Measurements from ENCODE around the gene SPATA21.
A peak's percentile ranks its signal among the peaks of the same experiment; 100 is the strongest.

Gene SPATA21

GRCh38 chr1:16449065-16449464, 11.8 kb upstream of the SPATA21 start:
- peaks cover 63% of the 10 kb centered on the region for H3K36me3 ChIP-seq (ENCODE audit: insufficient read depth, low read length)

DNA sequence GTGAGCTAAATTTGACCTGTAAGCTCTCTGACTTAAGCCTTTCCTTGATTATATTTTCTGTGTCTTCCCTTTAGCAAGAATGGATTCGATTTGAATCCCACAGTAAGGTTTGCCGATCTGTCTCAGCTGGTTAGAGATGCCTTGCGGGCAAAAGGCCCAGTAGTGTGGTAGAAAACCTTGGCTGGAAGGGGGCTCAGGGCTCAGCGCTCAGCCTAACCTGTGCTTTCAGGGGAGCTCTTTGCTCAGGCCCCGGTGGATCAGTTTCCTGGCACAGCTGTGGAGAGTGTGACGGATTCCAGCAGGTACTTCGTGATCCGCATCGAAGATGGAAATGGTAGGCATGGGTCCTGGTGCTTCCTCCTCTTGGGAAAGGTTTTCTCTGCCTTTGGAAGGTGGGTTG, 10.4 kb upstream of the SPATA21 start:
- Histone ChIP-seq H3K9me3 (ENCODE audit: low read length) (no peaks in the 10 kb centered on the region), H3K27me3 (ENCODE audit: control insufficient read depth in 1 of 2, insufficient read depth in 2 of 2, low read length in 2 of 2) (no peaks in the 10 kb centered on the region), H3K36me3 (ENCODE audit: insufficient read depth, low read length) (peaks cover 70% of the 10 kb centered on the region), H3K9ac (ENCODE audit: low read length) (no peak overlapping the region), H3K27ac (ENCODE audit: low read depth, low read length) (no peak overlapping the region), H3K4me3 (ENCODE audit: low read depth in 1 of 2, low read length in 2 of 2) (no peak overlapping the region), H3K4me1 (ENCODE audit: insufficient read depth, low read length) (peaks cover 13% of the 10 kb centered on the region)

More at GRCh38 chr1:16449065-16449464, 11.8 kb upstream of the SPATA21 start:
- H3K9me3 ChIP-seq (ENCODE audit: low read length): no peaks in the 10 kb centered on the region
- no peak overlapping the region for H3K4me3 ChIP-seq (ENCODE audit: low read depth in 1 of 2, low read length in 2 of 2)
- H3K27ac ChIP-seq (ENCODE audit: low read depth, low read length): no peak overlapping the region
- no peak overlapping the region for H3K9ac ChIP-seq (ENCODE audit: low read length)
- H3K4me1 ChIP-seq (ENCODE audit: insufficient read depth, low read length): peaks cover 1% of the 10 kb centered on the region
- no peaks in the 10 kb centered on the region for H3K27me3 ChIP-seq (ENCODE audit: control insufficient read depth in 1 of 2, insufficient read depth in 2 of 2, low read length in 2 of 2)

GRCh38 chr1:16446116-16446515, 8.9 kb upstream of the SPATA21 start:
- Histone ChIP-seq H3K4me3 (ENCODE audit: low read depth in 1 of 2, low read length in 2 of 2) (no peak overlapping the region), H3K36me3 (ENCODE audit: insufficient read depth, low read length) (peaks cover 58% of the 10 kb centered on the region), H3K9ac (ENCODE audit: low read length) (no peak overlapping the region), H3K9me3 (ENCODE audit: low read length) (no peaks in the 10 kb centered on the region), H3K4me1 (ENCODE audit: insufficient read depth, low read length) (peaks cover 28% of the 10 kb centered on the region), H3K27me3 (ENCODE audit: control insufficient read depth in 1 of 2, insufficient read depth in 2 of 2, low read length in 2 of 2) (no peaks in the 10 kb centered on the region), H3K27ac (ENCODE audit: low read depth, low read length) (no peak overlapping the region)

GRCh38 chr1:16445052-16445451, 7.8 kb upstream of the SPATA21 start:
- Histone ChIP-seq H3K36me3 (ENCODE audit: insufficient read depth, low read length) (peaks cover 53% of the 10 kb centered on the region), H3K27ac (ENCODE audit: low read depth, low read length) (no peak overlapping the region), H3K27me3 (ENCODE audit: control insufficient read depth in 1 of 2, insufficient read depth in 2 of 2, low read length in 2 of 2) (no peaks in the 10 kb centered on the region), H3K9ac (ENCODE audit: low read length) (no peak overlapping the region), H3K4me1 (ENCODE audit: insufficient read depth, low read length) (peaks cover 28% of the 10 kb centered on the region), H3K9me3 (ENCODE audit: low read length) (no peaks in the 10 kb centered on the region), H3K4me3 (ENCODE audit: low read depth in 1 of 2, low read length in 2 of 2) (no peak overlapping the region)

- no peaks in the 10 kb centered on the region for H3K9me3 ChIP-seq (ENCODE audit: low read length)
- H3K27ac ChIP-seq (ENCODE audit: low read depth, low read length): no peak overlapping the region
- H3K4me3 ChIP-seq (ENCODE audit: low read depth in 1 of 2, low read length in 2 of 2): no peak overlapping the region
- peaks cover 28% of the 10 kb centered on the region for H3K4me1 ChIP-seq (ENCODE audit: insufficient read depth, low read length)
- H3K36me3 ChIP-seq (ENCODE audit: insufficient read depth, low read length): peaks cover 44% of the 10 kb centered on the region
- no peak overlapping the region for H3K9ac ChIP-seq (ENCODE audit: low read length)
- no peaks in the 10 kb centered on the region for H3K27me3 ChIP-seq (ENCODE audit: control insufficient read depth in 1 of 2, insufficient read depth in 2 of 2, low read length in 2 of 2)
Observed at GRCh38 chr1:16443975-16444770, 6.9 kb upstream of the SPATA21 start.

DNA sequence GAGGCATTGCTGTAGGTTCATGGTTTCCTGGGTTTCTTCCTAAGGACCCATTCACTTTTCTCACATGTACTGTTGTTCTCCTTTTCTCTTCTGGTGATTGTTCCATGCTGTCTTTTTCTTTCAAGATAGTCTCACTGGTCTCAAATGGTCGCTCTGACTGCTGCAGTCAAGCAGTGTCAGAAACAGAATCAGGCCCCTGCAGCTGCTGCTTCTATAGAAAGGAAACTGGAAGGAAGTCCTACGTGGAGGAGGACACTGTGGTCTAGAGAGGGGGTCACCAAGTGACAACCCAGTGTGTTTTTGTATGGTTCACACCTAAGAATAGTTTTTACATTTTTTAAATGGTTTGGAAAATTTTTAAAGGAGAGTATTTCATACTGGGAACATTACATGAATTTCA, 5.7 kb upstream of the SPATA21 start:
- Histone ChIP-seq H3K27me3 (ENCODE audit: control insufficient read depth in 1 of 2, insufficient read depth in 2 of 2, low read length in 2 of 2) (no peaks in the 10 kb centered on the region), H3K36me3 (ENCODE audit: insufficient read depth, low read length) (peaks cover 32% of the 10 kb centered on the region), H3K4me3 (ENCODE audit: low read depth in 1 of 2, low read length in 2 of 2) (no peak overlapping the region), H3K27ac (ENCODE audit: low read depth, low read length) (no peak overlapping the region), H3K4me1 (ENCODE audit: insufficient read depth, low read length) (peaks cover 28% of the 10 kb centered on the region), H3K9me3 (ENCODE audit: low read length) (no peaks in the 10 kb centered on the region), H3K9ac (ENCODE audit: low read length) (no peak overlapping the region)

- no peaks in the 10 kb centered on the region for H3K9me3 ChIP-seq (ENCODE audit: low read length)
- H3K27ac ChIP-seq (ENCODE audit: low read depth, low read length): no peak overlapping the region
- H3K4me1 ChIP-seq (ENCODE audit: insufficient read depth, low read length): peaks cover 28% of the 10 kb centered on the region
- H3K9ac ChIP-seq (ENCODE audit: low read length): no peak overlapping the region
- H3K4me3 ChIP-seq (ENCODE audit: low read depth in 1 of 2, low read length in 2 of 2): no peak overlapping the region
- no peaks in the 10 kb centered on the region for H3K27me3 ChIP-seq (ENCODE audit: control insufficient read depth in 1 of 2, insufficient read depth in 2 of 2, low read length in 2 of 2)
- H3K36me3 ChIP-seq (ENCODE audit: insufficient read depth, low read length): peaks cover 25% of the 10 kb centered on the region
Observed at GRCh38 chr1:16442265-16442664, 5.0 kb upstream of the SPATA21 start.

DNA sequence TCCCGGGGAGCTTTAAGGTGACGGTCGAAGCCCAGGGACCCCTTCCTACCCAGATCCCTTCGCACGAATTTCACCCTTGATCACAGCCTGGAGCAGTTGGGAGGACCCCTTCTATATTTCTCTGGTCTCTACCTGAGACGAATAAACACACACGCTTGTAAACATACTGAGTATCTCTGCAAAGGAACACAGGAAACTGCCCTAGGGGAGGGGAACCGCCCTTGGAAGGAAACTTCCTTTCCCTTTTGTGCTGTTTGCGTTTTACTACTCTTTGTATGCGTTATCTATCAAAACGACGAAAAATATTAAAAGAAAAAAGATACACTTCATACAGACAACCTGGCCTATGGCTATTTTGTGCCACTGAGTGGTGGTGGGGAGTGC, 4.0 kb upstream of the SPATA21 start:
- Histone ChIP-seq H3K4me3 (ENCODE audit: low read depth in 1 of 2, low read length in 2 of 2) (peak overlapping the region; percentile 76 to 96), H3K9ac (ENCODE audit: low read length) (peak overlapping the region; percentile 50), H3K4me1 (ENCODE audit: insufficient read depth, low read length) (peaks cover 28% of the 10 kb centered on the region), H3K36me3 (ENCODE audit: insufficient read depth, low read length) (peaks cover 21% of the 10 kb centered on the region), H3K27ac (ENCODE audit: low read depth, low read length) (peak overlapping the region; percentile 93), H3K27me3 (ENCODE audit: control insufficient read depth in 1 of 2, insufficient read depth in 2 of 2, low read length in 2 of 2) (no peaks in the 10 kb centered on the region), H3K9me3 (ENCODE audit: low read length) (no peaks in the 10 kb centered on the region)

GRCh38 chr1:16440470-16441281, 3.5 kb upstream of the SPATA21 start, which contains the start of gene NECAP2:
Gene NECAP2 (plus strand): TSS chr1:16440724. CDS start chr1:16440762, 38 bp downstream.
- H3K36me3 ChIP-seq (ENCODE audit: insufficient read depth, low read length): peaks cover 21% of the 10 kb centered on the region
- H3K27me3 ChIP-seq (ENCODE audit: control insufficient read depth in 1 of 2, insufficient read depth in 2 of 2, low read length in 2 of 2): no peaks in the 10 kb centered on the region
- peak within 1 kb of the TSS; percentile 93 for H3K27ac ChIP-seq (ENCODE audit: low read depth, low read length)
- H3K9me3 ChIP-seq (ENCODE audit: low read length): no peaks in the 10 kb centered on the region
- peaks cover 28% of the 10 kb centered on the region for H3K4me1 ChIP-seq (ENCODE audit: insufficient read depth, low read length)
- H3K9ac ChIP-seq (ENCODE audit: low read length): peak within 1 kb of the TSS; percentile 50
- H3K4me3 ChIP-seq (ENCODE audit: low read depth in 1 of 2, low read length in 2 of 2): peak within 1 kb of the TSS; percentile 76 to 96

- H3K4me1 ChIP-seq (ENCODE audit: insufficient read depth, low read length): peaks cover 28% of the 10 kb centered on the region
- H3K36me3 ChIP-seq (ENCODE audit: insufficient read depth, low read length): peaks cover 17% of the 10 kb centered on the region
- H3K9ac ChIP-seq (ENCODE audit: low read length): no peak overlapping the region
- peak overlapping the region; percentile 93 for H3K27ac ChIP-seq (ENCODE audit: low read depth, low read length)
- peak overlapping the region in 1 of 2 donors; percentile 76 for H3K4me3 ChIP-seq (ENCODE audit: low read depth in 1 of 2, low read length in 2 of 2)
- no peaks in the 10 kb centered on the region for H3K27me3 ChIP-seq (ENCODE audit: control insufficient read depth in 1 of 2, insufficient read depth in 2 of 2, low read length in 2 of 2)
- no peaks in the 10 kb centered on the region for H3K9me3 ChIP-seq (ENCODE audit: low read length)
Observed at GRCh38 chr1:16440131-16440469, 2.9 kb upstream of the SPATA21 start.

GRCh38 chr1:16438924-16439323, 1.7 kb upstream of the SPATA21 start:
- no peaks in the 10 kb centered on the region for H3K27me3 ChIP-seq (ENCODE audit: control insufficient read depth in 1 of 2, insufficient read depth in 2 of 2, low read length in 2 of 2)
- H3K4me1 ChIP-seq (ENCODE audit: insufficient read depth, low read length): peaks cover 26% of the 10 kb centered on the region
- no peaks in the 10 kb centered on the region for H3K9me3 ChIP-seq (ENCODE audit: low read length)
- H3K9ac ChIP-seq (ENCODE audit: low read length): no peak overlapping the region
- no peak overlapping the region for H3K4me3 ChIP-seq (ENCODE audit: low read depth in 1 of 2, low read length in 2 of 2)
- no peak overlapping the region for H3K27ac ChIP-seq (ENCODE audit: low read depth, low read length)
- H3K36me3 ChIP-seq (ENCODE audit: insufficient read depth, low read length): peaks cover 7% of the 10 kb centered on the region

Measured in muscle layer of colon (tissue), 2 donors.